Activated CD4-positive, alpha-beta memory T cell treated with anti-CD3 and anti-CD28 coated beads, Interleukin-2, amount 10 ng/mL, durations not matched to agents 7 days and 5 days (primary cell): ENCODE measurements around the gene WDR70. TPM values are rescaled to one million over a fixed set of nuclear protein-coding genes. Genes with fewer than 3 reads are reported as not detected.

ENCODE experiments used
- CTCF ChIA-PET: fragments of 350-600 bp; sonication (Branson Sonifier 250); formaldehyde crosslinking; loops from one replicate; lab custom pipeline; 2021; ENCODE audit warnings: antibody characterized with exemption, inconsistent platforms; lab: Charles Lee
- POLR2A ChIA-PET: fragments of 350-600 bp; sonication (Branson Sonifier 250); formaldehyde crosslinking; loops from one replicate; lab custom pipeline; 2021; ENCODE audit warnings: antibody characterized with exemption; lab: Charles Lee
- DNase-seq: peaks from one replicate; pipeline ENCODE4 v3.0.0-alpha.2; 2020
- H3K27ac Mint-ChIP-seq: one replicate; pipeline ENCODE4 v1.8.0; 2021; ENCODE audit warnings: mild to moderate bottlenecking, mixed read lengths
- H3K27me3 Mint-ChIP-seq: one replicate; pipeline ENCODE4 v1.8.0; 2021; ENCODE audit warnings: mixed read lengths
- H3K36me3 Mint-ChIP-seq: one replicate; pipeline ENCODE4 v1.8.0; 2021; ENCODE audit warnings: low read depth, mixed read lengths
- H3K4me1 Mint-ChIP-seq: one replicate; pipeline ENCODE4 v1.8.0; 2021; ENCODE audit warnings: mixed read lengths
- H3K4me3 Mint-ChIP-seq: one replicate; pipeline ENCODE4 v1.8.0; 2021; ENCODE audit warnings: mild to moderate bottlenecking, mixed read lengths
- H3K9me3 Mint-ChIP-seq: one replicate; pipeline ENCODE4 v1.8.0; 2021; ENCODE audit warnings: mixed read lengths
- total RNA-seq, 2 experiments: library from RNA; stranded (reverse); gene quantifications; one replicate each; pipeline ENCODE4 v1.2.3, GENCODE V29; 2021

The WDR70 gene
- total RNA-seq, 2 experiments from 2014 or later, result 25.7 to 26.9 TPM

- Mint-ChIP-seq H3K9me3 (no peaks in the 10 kb centered on the region), H3K27me3 (no peaks in the 10 kb centered on the region), H3K4me3 (peak overlapping the region; percentile 28), H3K36me3 (peaks cover 25% of the 10 kb centered on the region), H3K27ac (peak overlapping the region; percentile 84), H3K4me1 (peaks cover 35% of the 10 kb centered on the region)
- DNase-seq, result peak; percentile 58
- CTCF ChIA-PET, result interaction anchor here (0.8 to 5.2 kb wide), 8 partner anchors 16 to 309 kb away, joined by 3 to 56 read pairs (median 4); no protein-coding TSS in a partner anchor
- POLR2A ChIA-PET, result interaction anchor here (0.6 to 5.1 kb wide), 6 partner anchors 8 to 846 kb away, joined by 3 to 60 read pairs (median 4); partner anchors contain the start of genes NIPBL and NUP155
These were observed 343.4 kb downstream of the WDR70 start for GRCh38 chr5:37722236-37723161.

GRCh38 chr5:37723162-37723961 lies 344.2 kb downstream of the WDR70 start:
- POLR2A ChIA-PET, result interaction anchor here (0.6 to 5.1 kb wide), 4 partner anchors 9 to 847 kb away, joined by 3 to 60 read pairs (median 6); partner anchors contain the start of genes NIPBL and NUP155

GRCh38 chr5:37724395-37725125 lies 345.4 kb downstream of the WDR70 start:
- no peaks in the 10 kb centered on the region for H3K27me3 Mint-ChIP-seq
- H3K4me3 Mint-ChIP-seq, result no peak overlapping the region
- H3K4me1 Mint-ChIP-seq, result peaks cover 35% of the 10 kb centered on the region
- no peaks in the 10 kb centered on the region for H3K9me3 Mint-ChIP-seq
- ChIA-PET CTCF (interaction anchor here (5.2 kb wide), 1 partner anchor 14 kb away, joined by 56 read pairs; no protein-coding TSS in a partner anchor), POLR2A (interaction anchor here (5.1 kb wide), 1 partner anchor 13 kb away, joined by 60 read pairs; no protein-coding TSS in a partner anchor)
- DNase-seq, result no peak
- H3K36me3 Mint-ChIP-seq, result peaks cover 34% of the 10 kb centered on the region
- no peak overlapping the region for H3K27ac Mint-ChIP-seq

More at GRCh38 chr5:37723162-37723961, 344.2 kb downstream of the WDR70 start:
- DNase-seq, result peak; percentile 26
- no peaks in the 10 kb centered on the region for H3K9me3 Mint-ChIP-seq
- peaks cover 35% of the 10 kb centered on the region for H3K4me1 Mint-ChIP-seq
- peaks cover 27% of the 10 kb centered on the region for H3K36me3 Mint-ChIP-seq
- peak overlapping the region; percentile 84 for H3K27ac Mint-ChIP-seq
- no peak overlapping the region for H3K4me3 Mint-ChIP-seq
- CTCF ChIA-PET, result interaction anchor here (0.8 to 5.2 kb wide), 7 partner anchors 11 to 310 kb away, joined by 3 to 56 read pairs (median 3); no protein-coding TSS in a partner anchor
- no peaks in the 10 kb centered on the region for H3K27me3 Mint-ChIP-seq

DNA sequence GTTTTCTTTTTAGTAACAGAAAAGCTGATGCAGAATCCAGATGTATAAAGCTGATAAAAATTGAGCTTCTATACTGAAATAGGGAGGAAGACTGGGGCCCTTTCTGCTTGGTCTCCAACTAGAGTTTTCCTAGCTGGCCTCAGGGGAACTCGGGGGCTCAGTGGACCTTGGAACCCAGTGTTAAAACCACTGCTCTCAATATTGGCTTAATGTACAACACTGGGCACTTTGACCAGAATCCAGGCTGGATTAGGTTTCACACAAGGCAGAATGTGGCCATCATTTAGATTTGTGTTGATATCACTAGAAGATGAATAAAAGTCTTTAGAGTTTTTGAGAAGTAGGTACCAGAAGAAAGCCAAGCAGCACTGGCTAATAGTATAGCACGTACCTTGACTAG lies 346.1 kb downstream of the WDR70 start:
- DNase-seq, result no peak
- Mint-ChIP-seq H3K4me3 (no peak overlapping the region), H3K27ac (no peak overlapping the region), H3K36me3 (peaks cover 34% of the 10 kb centered on the region), H3K4me1 (peaks cover 34% of the 10 kb centered on the region), H3K27me3 (no peaks in the 10 kb centered on the region), H3K9me3 (no peaks in the 10 kb centered on the region)
- POLR2A ChIA-PET, result no interaction called here
- CTCF ChIA-PET, result interaction anchor here (5.2 kb wide), 1 partner anchor 13 kb away, joined by 56 read pairs; no protein-coding TSS in a partner anchor

GRCh38 chr5:37727238-37727637 lies 348.1 kb downstream of the WDR70 start:
- peaks cover 30% of the 10 kb centered on the region for H3K36me3 Mint-ChIP-seq
- no peak for DNase-seq
- H3K4me1 Mint-ChIP-seq, result peaks cover 16% of the 10 kb centered on the region
- no peaks in the 10 kb centered on the region for H3K27me3 Mint-ChIP-seq
- H3K9me3 Mint-ChIP-seq, result no peaks in the 10 kb centered on the region
- no peak overlapping the region for H3K27ac Mint-ChIP-seq
- ChIA-PET CTCF (interaction anchor here (1.2 to 5.2 kb wide), 2 partner anchors 11 to 315 kb away, joined by 3 to 56 read pairs; no protein-coding TSS in a partner anchor), POLR2A (no interaction called here)
- no peak overlapping the region for H3K4me3 Mint-ChIP-seq

DNA sequence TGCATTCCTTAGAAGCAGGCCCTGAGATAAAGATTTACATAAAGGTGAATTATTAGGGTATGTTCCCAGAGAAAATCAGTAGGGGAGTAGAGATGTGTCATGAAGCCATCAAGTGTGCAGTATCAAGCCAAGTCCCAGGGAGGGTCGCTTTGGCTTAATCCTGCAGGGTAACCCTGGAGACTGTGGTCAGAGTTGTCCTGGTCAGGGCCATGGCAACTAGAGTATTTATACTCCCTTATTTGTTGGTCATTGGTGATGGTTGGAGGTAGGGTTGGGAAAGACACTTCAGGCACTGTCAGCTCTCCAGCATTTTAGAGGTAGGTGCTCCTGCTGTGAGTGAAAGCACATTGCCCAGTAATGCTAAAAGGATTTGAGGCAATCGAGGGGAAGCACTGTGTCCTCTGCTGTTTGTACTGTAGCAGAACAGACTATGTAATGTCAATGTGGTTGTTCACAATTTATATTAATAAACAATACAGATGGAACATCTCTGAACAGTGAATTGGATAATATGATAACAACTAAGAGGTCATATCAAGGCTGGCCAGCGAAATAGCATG lies 351.9 kb downstream of the WDR70 start:
- Mint-ChIP-seq H3K9me3 (no peaks in the 10 kb centered on the region), H3K27me3 (no peaks in the 10 kb centered on the region), H3K4me1 (peaks cover 7% of the 10 kb centered on the region), H3K36me3 (peaks cover 25% of the 10 kb centered on the region), H3K4me3 (no peak overlapping the region), H3K27ac (no peak overlapping the region)
- POLR2A ChIA-PET, result no interaction called here
- DNase-seq, result no peak
- CTCF ChIA-PET, result no interaction called here

- no peak for DNase-seq
- ChIA-PET CTCF (no interaction called here), POLR2A (no interaction called here)
- Mint-ChIP-seq H3K9me3 (no peaks in the 10 kb centered on the region), H3K4me1 (peaks cover 27% of the 10 kb centered on the region), H3K27ac (no peak overlapping the region), H3K27me3 (no peaks in the 10 kb centered on the region), H3K36me3 (peaks cover 14% of the 10 kb centered on the region), H3K4me3 (no peak overlapping the region)
These were observed 355.0 kb downstream of the WDR70 start for GRCh38 chr5:37734114-37734513.

- Mint-ChIP-seq H3K36me3 (peaks cover 16% of the 10 kb centered on the region), H3K27me3 (no peaks in the 10 kb centered on the region), H3K4me1 (peaks cover 28% of the 10 kb centered on the region), H3K9me3 (no peaks in the 10 kb centered on the region), H3K27ac (no peak overlapping the region), H3K4me3 (no peak overlapping the region)
- ChIA-PET POLR2A (interaction anchor here (6.3 kb wide), 1 partner anchor 13 kb away, joined by 60 read pairs; no protein-coding TSS in a partner anchor), CTCF (interaction anchor here (0.7 to 7.6 kb wide), 3 partner anchors 11 to 39 kb away, joined by 3 to 56 read pairs (median 3); no protein-coding TSS in a partner anchor)
- DNase-seq, result no peak
These were observed 356.7 kb downstream of the WDR70 start for GRCh38 chr5:37735649-37736347.

- H3K4me1 Mint-ChIP-seq, result peaks cover 28% of the 10 kb centered on the region
- CTCF ChIA-PET, result interaction anchor here (1.1 to 7.6 kb wide), 3 partner anchors 12 to 38 kb away, joined by 3 to 56 read pairs (median 4); no protein-coding TSS in a partner anchor
- no peak overlapping the region for H3K27ac Mint-ChIP-seq
- no peaks in the 10 kb centered on the region for H3K9me3 Mint-ChIP-seq
- DNase-seq, result no peak
- POLR2A ChIA-PET, result interaction anchor here (6.3 kb wide), 1 partner anchor 14 kb away, joined by 60 read pairs; no protein-coding TSS in a partner anchor
- no peaks in the 10 kb centered on the region for H3K27me3 Mint-ChIP-seq
- H3K4me3 Mint-ChIP-seq, result no peak overlapping the region
- peaks cover 19% of the 10 kb centered on the region for H3K36me3 Mint-ChIP-seq
These were observed 357.3 kb downstream of the WDR70 start for GRCh38 chr5:37736397-37736796.

- H3K36me3 Mint-ChIP-seq, result peaks cover 27% of the 10 kb centered on the region
- H3K9me3 Mint-ChIP-seq, result no peaks in the 10 kb centered on the region
- DNase-seq, result no peak
- peaks cover 28% of the 10 kb centered on the region for H3K4me1 Mint-ChIP-seq
- H3K27me3 Mint-ChIP-seq, result no peaks in the 10 kb centered on the region
- H3K27ac Mint-ChIP-seq, result no peak overlapping the region
- ChIA-PET POLR2A (interaction anchor here (6.3 kb wide), 1 partner anchor 15 kb away, joined by 60 read pairs; no protein-coding TSS in a partner anchor), CTCF (interaction anchor here (0.8 to 7.6 kb wide), 3 partner anchors 13 to 324 kb away, joined by 3 to 56 read pairs (median 4); no protein-coding TSS in a partner anchor)
- no peak overlapping the region for H3K4me3 Mint-ChIP-seq
These were observed 358.4 kb downstream of the WDR70 start for GRCh38 chr5:37737326-37738056.
